IPS DF 19.7 (cell line): ENCODE measurements around the gene DNASE2.
"Not testable (repeated sequence)": the region's sequence is repeated elsewhere in the genome, so short reads cannot be mapped to it uniquely, and the experiment has no call there.

Experiments used
- DNase-seq: peaks from one replicate; pipeline ENCODE4 v3.0.0-alpha.2; 2013; ENCODE audit warnings: low read depth, low spot score

The DNASE2 gene

DNA sequence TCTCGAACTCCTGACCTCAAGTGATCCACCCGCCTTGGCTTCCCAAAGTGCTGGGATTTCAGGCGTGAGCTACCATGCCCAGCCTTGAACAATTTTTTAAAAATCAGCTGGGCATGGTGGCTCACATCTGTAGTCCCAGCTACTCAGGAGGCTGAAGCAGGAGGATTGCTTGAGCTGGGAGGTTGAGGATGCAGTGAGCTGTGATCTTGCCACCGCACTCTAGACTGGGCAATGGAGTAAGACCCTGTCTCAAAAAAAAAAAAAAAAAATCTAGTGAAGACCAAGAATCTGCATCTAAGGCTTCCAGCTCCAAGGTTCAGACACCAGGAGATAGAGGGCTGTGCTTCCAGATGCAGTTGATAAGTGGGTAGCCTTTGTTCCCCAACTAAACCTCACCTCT, 17.1 kb downstream of the DNASE2 start:
- DNase-seq, result no peak

- no peak for DNase-seq
These were observed 21.7 kb downstream of the DNASE2 start for GRCh38 chr19:12859546-12859945.

DNA sequence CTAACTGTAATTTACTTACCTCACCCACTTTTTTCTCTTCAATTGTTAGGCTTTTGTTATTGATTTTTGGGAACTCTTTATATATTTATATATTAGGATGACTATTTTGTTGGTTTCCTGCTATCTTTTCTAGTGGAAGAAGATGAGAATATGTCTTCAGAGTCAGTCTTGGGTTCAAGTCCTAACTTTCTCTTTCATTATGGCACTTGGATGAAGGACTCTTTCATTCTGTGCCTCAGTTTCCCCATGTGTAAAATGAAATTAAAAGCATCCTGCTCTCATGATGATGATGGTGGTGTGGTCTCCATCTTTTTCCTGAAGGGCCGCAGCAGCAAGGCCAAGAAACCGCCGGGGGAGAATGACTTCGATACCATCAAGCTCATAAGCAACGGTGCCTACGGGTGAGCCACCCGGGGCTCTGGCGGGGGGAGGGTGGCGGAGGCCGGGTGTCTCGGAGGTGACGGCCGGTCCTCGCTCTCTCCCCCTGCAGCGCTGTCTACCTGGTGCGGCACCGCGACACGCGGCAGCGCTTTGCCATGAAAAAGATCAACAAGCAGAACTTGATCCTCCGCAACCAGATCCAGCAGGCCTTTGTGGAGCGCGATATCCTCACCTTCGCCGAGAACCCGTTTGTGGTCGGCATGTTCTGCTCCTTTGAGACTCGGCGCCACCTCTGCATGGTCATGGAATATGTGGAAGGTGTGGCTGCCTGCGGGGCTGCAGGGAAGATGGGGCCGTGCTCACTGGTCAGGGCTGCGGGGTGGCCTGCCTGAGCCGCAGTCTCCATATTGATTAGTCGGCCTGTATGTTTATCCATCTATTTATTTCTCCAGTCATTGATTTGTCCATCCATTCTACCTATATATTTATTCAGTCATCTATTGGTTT, 23.0 kb downstream of the DNASE2 start:
- no peak for DNase-seq

DNA sequence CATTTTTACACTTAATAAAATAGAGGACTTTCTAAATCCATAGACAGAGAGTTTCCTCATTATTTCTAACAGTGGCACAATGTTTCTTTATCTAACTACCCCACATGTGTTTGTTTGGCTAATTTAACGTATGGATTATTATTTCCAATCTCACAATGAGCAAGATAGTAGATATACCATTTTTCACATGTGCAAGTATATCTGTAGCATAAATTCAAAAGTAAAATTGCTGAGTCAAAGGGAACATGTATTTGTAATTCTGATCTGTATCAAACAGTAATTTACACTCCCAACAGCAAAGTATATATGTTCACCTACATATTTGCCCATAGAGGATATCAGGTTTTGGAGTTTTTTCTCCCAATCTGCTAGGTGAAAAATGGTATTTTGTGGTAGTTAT, 24.6 kb downstream of the DNASE2 start:
- DNase-seq, result no peak

DNA sequence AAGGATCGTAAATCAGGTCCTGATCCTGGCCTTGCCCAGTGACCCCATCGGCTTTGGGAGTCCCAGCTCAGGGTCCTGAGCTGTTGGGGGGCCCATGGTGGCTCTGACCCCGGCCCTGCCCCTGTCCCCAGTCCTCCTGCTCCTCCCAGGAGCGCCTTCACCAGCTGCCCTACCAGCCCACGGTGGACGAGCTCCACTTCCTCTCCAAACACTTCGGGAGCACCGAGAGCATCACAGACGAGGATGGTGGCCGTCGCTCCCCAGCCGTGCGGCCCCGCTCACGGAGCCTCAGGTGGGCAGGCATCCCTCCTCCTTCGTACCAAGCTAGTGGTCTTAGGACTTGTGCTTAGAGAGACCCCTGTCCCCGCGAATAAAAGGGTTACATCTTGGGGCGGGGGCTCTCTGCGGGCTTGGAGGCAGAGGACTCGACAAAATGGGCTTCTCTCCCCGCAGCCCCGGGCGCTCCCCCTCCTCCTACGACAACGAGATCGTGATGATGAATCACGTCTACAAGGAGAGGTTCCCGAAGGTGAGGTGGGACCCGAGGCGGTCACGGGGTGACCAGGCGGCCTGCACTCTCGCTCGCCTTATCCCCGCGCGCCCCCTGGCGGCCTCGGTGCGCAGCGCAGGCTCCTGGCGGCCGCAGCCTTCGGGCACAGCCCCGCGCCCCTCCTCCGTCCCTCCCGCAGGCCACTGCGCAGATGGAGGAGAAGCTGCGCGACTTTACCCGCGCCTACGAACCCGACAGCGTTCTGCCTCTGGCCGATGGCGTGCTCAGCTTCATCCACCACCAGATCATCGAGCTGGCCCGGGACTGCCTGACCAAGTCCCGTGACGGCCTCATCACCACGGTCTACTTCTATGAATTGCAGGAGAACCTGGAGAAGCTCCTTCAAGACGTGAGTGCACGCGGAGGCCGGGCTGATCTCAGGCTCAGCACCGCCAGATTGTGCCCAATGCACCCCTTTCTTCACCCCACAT, 33.8 kb downstream of the DNASE2 start:
- DNase-seq, result no peak

DNA sequence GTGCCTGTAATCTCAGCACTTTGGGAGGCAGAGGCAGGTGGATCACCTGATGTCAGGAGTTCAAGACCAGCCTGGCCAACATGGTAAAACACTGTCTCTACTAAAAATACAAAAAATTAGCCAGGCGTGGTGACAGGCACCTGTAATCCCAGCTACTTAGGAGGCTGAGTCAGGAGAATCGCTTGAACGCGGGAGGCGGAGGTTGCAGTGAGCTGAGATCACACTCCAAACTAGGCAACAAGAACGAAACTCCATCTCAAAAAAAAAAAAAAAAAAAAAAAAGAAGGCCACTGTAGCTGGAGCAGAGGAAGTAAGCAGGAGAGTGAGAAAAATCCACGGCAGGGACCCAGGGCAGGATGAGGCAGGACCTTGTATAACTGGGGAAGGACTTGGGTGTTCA, 34.6 kb downstream of the DNASE2 start:
- DNase-seq, result not testable (repeated sequence)

DNA sequence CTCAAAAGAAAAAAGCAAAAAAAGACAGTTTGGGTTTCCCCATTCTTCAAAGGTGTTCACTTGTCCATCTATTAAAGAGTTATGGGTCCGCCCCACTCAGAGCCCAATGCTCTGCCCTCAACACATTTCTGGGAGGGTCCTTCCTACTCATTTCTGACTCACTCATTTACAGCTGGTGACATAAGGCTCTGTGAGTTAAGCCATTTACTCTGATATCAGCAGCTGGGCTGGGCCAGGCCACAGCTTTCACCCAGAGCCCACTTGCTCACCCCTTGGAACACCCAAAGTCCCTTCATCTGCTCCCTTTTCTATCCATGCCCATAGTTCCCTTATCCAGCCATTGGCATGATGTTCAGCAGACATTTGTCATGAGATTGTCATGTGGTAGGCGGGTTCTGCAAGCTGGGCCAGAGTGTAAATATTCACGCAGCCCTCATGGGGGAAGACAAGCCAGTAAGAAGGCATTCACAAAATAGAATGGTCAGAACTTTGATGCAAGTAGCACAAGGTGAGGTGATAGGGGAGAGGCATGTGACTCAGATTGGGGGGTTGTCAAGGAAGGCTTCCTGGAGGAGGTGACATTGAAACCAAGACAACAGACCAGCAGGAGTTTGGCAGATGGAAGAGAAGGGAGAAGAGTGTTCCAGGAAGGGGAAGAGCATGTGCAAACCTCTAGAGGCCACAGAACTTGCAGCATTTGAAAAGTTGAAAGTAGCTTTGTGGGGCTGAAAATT, 37.1 kb downstream of the DNASE2 start:
- no peak for DNase-seq

DNA sequence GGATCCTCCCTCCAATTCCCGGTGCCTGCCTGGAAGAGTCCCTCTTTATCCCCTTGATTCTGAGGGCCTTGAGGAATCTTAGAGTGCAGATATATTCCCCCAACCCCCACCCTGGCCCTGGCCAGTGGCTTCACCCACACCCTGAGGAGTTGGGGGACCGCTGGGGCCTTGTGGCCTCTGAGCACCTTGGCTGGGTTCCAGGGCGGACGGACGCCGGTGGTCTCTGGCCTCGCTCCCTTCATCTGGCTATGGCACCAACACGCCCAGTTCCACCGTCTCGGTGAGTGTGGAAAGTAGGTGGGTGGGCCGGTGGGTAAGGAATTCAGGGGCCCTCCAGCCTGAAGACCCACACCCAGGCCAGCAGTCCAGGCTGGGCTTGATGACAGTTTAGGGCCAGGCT, 37.9 kb downstream of the DNASE2 start:
- no peak for DNase-seq

- DNase-seq, result no peak
These were observed 38.7 kb downstream of the DNASE2 start for GRCh38 chr19:12842511-12842910.

GRCh38 chr19:12841094-12841493, 40.2 kb downstream of the DNASE2 start:
- DNase-seq, result no peak

DNA sequence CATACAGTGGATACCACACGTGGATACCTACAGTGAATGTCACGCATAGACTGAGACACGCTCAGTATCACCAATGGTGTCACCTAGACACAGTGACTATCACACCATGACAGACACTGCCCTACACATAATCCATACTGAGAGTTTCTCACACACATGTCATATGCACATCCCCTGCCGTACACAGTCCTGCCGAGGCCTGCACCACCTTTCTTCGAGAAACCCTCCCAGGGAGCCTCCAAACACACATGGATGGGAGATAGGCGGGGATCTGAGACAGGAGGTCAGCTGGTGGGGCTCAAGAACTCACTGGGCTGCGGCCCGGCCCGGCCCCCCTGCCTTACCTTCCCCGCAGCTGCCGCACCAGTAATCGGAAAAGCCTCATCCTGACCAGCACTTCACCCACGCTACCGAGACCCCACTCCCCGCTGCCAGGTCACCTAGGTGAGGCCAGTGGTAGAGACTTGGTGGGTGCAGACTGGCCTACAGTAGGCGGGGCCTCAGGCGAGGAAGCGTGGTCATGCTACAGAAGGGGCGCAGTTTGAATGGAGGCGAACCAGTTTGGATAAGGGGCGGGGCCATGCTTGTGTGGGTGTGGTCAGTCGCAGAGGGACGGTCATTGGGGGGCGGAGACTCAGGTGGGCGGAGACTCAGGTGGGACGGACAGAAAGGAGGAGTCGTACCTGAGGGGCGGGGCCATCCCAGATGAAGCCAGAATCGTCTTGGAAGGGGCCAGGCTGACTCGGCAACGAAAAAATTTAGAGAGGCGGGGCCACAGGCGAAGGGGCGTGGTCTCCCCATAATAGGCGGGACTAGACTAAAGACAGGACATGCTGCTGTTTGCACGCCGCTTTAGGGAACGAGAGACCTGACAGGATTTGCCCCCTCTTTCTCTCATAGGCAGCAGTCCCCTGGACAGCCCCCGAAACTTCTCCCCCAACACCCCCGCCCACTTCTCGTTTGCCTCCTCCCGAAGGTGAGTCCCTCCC, 40.9 kb downstream of the DNASE2 start:
- DNase-seq, result no peak

DNA sequence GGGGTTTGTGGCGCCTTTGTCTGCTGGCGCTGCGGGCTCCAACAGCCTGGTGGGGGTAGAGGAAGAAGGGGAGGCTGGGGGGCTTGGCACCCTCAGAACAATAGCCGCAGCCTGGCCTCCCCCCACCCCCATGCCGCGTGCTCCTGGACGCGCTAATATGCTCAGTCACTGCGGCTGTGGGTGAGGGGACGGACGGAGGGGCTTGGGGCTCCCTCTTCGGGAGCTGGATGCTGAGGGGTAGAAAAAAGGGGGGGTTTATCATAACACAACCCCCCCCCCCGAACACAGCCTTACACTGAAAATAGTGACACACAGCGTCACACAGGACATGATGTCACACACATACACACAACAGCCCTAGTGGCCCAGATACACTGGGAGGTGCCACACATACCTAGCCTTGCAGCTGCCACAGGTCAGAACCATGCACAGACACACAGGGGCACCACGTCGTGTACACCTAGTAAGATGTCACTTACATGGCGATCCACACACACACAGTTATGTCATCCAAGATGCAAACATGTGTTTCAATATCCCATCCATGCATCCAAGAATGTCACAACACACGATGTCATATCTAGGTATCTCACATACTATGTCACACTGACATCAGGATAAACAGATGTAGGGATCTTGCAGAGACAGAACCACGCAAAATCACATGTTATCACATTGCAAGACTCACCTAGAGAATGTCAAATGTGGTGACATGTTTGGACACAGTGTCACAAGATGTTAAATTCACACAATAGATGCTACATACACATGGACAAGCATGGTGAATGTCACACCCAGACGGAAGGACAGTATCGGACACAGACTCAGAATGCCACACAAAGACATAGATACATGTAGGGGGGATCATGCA, 42.1 kb downstream of the DNASE2 start:
- DNase-seq, result no peak

DNA sequence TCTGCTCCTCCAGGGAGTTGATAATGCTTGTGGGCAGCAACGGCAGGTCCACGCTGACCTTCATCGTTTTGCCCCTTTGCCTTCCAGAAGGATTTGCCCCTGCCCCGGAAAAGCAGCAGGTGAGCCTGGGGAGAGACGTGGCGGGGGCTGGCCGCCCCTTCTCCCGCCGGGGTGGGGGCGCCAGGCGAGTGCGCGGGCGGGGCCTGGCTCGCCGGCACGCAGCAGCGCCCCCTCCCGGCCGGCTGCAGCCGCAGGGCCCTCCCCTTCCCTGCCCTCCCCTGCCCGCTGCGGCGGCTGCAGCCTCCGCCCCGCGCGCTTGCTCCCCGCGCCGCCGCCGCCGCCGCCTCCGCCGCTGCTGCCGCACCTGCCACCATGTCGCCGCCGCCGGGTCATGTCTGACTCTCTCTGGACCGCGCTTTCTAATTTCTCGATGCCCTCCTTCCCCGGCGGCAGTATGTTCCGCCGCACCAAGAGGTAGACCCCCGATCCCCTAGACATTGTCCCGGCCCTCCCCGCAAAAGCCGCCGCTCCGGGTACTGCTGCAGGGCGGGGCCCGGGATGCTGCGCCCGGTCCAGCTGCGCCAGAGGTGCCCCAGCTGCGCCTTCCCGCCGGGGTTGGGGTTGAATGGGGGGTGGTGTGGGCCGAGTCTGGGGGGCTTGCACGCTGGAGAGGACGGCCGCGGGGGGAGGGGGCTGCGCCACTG, 42.9 kb downstream of the DNASE2 start, which contains the start of gene MAST1:
Gene MAST1 (plus strand): TSS at position 334 of the 704 bp plus-strand sequence. CDS start 58 bp downstream, at position 392.
- no peak for DNase-seq

DNA sequence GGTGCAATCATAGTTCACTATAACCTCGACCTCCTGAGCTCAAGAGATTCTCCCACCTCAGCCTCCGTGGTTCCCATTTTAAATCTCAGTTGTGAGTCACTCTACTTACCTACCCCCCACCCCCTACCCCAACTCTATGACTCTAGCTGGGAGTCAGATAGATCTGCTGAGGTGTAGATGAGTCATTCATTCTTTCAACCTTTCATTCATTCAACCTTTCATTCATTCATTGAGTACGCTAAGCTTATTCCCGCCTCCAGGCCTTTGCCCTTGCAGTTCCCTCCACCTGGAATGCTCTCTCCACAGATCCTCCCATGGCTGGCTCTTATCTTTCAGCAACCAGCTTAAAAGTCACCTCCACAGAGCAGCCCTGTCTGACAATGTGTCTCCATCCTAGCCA, 44.0 kb downstream of the DNASE2 start:
- DNase-seq, result no peak

DNA sequence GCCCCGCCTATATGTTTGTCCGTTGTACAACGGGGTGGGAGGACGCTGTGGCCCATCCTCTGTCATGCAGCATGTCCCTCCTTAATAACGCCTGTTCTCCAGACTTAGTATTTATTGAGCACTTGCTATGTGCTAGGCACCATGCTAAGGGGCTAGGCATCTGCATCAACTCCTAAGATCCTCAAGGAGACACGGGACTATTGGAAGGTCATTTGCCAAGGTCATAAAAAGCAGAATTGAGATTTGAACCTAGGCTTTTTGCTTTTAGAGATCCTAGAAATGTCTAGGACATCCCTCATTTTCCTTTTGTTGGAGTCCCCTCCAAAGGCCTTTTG, 44.8 kb downstream of the DNASE2 start:
- no peak for DNase-seq

DNA sequence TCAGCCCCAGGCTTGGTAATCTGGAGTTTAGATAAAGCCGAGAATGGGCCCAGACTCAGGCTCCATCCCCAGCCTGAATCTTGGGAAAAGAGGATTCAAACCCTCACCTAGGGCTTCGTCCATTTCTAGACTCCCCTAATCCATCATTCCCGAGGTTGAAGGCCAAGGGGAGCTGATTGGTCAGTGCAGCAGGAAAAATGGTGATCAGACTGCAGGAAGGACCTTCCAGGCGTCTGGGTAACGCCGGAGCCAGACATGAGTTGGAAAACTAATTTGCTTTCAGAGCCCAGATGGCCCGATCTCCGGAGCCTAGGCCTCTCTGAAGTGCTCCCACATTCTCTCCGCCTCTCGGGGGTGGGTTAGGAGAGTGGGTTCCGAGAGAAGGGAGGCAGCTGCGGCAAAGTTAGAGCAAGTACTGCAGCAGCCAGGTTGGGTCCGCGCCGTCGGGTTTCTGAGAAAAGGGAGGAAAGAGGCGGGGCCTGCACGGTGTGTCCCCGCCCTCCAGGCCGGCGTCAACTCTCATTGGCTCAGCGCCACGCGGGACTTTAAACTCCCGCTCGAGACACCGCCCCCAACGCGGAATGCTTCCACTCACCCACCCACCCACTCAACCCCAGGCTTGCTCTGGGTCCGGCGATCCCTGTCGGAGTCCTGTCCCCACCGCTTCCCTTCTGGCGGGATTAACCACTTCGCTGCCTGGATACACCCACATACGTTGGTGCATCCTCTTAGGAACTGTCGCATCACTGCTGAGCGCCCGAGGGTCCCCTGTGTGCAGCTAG, 46.1 kb downstream of the DNASE2 start:
- no peak for DNase-seq

- DNase-seq, result no peak
These were observed 46.7 kb downstream of the DNASE2 start, which contains the start of gene RTBDN for GRCh38 chr19:12834566-12834943. TSS of gene RTBDN (minus strand) at chr19:12834579. CDS start at chr19:12829979, 4,600 bp downstream.
